Neural cell (in vitro differentiated cells): ENCODE results near the gene IPO4.

Source experiments
- CTCF ChIP-seq: fragments of 450-650 bp; IDR thresholded peaks from 2 replicates; pipeline ENCODE4 v1.5.1; 2014; ENCODE audit warnings: antibody characterized with exemption, mild to moderate bottlenecking, moderate library complexity; ENCODE audit not compliant: poor library complexity, severe bottlenecking
- EP300 ChIP-seq: fragments of 450-650 bp; conservative IDR thresholded peaks from 2 replicates; pipeline ENCODE4 v1.6.1; 2014; ENCODE audit warnings: antibody characterized with exemption, mild to moderate bottlenecking, moderate library complexity; ENCODE audit not compliant: poor library complexity, severe bottlenecking
- EZH2 ChIP-seq: fragments of 200-600, 300-800 bp; shearing (Covaris generic), sonication (generic); IDR thresholded peaks from 2 replicates; pipeline ENCODE4 v1.6.1; 2014; ENCODE audit warnings: antibody characterized with exemption, low read length, borderline replicate concordance, mild to moderate bottlenecking; ENCODE audit not compliant: insufficient read depth, poor library complexity, severe bottlenecking
- MXI1 ChIP-seq: fragments of 450-650 bp; conservative IDR thresholded peaks from 2 replicates; pipeline ENCODE4 v1.6.1; 2014; ENCODE audit warnings: antibody characterized with exemption, mild to moderate bottlenecking; ENCODE audit not compliant: poor library complexity, severe bottlenecking

- TF ChIP-seq CTCF (no peak), MXI1 (no peak), EZH2 (no peak), EP300 (no peak)
Observed at GRCh38 chr14:24144451-24144850, 44.2 kb downstream of the IPO4 start.
